Activated CD8-positive, alpha-beta memory T cell treated with anti-CD3 and anti-CD28 coated beads, Interleukin-2, amount 10 ng/mL, durations not matched to agents 7 days and 5 days (primary cell): ENCODE measurements around the gene WWP2. TPM values are rescaled to one million over a fixed set of nuclear protein-coding genes. Genes with fewer than 3 reads are reported as not detected.
"Not testable (repeated sequence)": the region's sequence is repeated elsewhere in the genome, so short reads cannot be mapped to it uniquely, and the experiment has no call there.

ENCODE experiments used
- ATAC-seq: fragments of 150-1000 bp; cut with Tn5 transposase; one replicate; pipeline ENCODE4 v1.10.0; 2021; ENCODE audit warnings: moderate library complexity
- CTCF ChIA-PET: fragments of 350-600 bp; sonication (Branson Sonifier 250); formaldehyde crosslinking; loops from one replicate; lab custom pipeline; 2021; ENCODE audit warnings: antibody characterized with exemption; lab: Charles Lee
- DNase-seq: peaks from one replicate; pipeline ENCODE4 v3.0.0-alpha.2; 2020
- H3K27ac Mint-ChIP-seq: one replicate; pipeline ENCODE4 v1.8.0; 2021; ENCODE audit warnings: mild to moderate bottlenecking, mixed read lengths
- H3K27me3 Mint-ChIP-seq: one replicate; pipeline ENCODE4 v1.8.0; 2021; ENCODE audit warnings: mixed read lengths
- H3K36me3 Mint-ChIP-seq: one replicate; pipeline ENCODE4 v1.8.0; 2021; ENCODE audit warnings: mild to moderate bottlenecking, mixed read lengths
- H3K4me1 Mint-ChIP-seq: one replicate; pipeline ENCODE4 v1.8.0; 2021; ENCODE audit warnings: mixed read lengths
- H3K4me3 Mint-ChIP-seq: one replicate; pipeline ENCODE4 v1.8.0; 2021; ENCODE audit warnings: mild to moderate bottlenecking, moderate library complexity, mixed read lengths
- H3K9me3 Mint-ChIP-seq: one replicate; pipeline ENCODE4 v1.8.0; 2022; ENCODE audit warnings: low read depth, mixed read lengths
- microRNA-seq: library from miRNA; unstranded; fragments of <30 nt; microRNA quantifications from one replicate; pipeline ENCODE4 v1.2.0, GENCODE V29; 2022
- total RNA-seq, 2 experiments: library from RNA; stranded (reverse); gene quantifications; one replicate each; pipeline ENCODE4 v1.2.3, GENCODE V29; 2021

The WWP2 gene
- total RNA-seq, 2 experiments from 2014 or later: 56.8 to 58.8 TPM

GRCh38 chr16:69965661-69966054, 203.5 kb downstream of the WWP2 start:
- H3K9me3 Mint-ChIP-seq, H3K27ac Mint-ChIP-seq, H3K27me3 Mint-ChIP-seq, CTCF ChIA-PET, H3K4me3 Mint-ChIP-seq, ATAC-seq, DNase-seq, H3K36me3 Mint-ChIP-seq, H3K4me1 Mint-ChIP-seq: not testable (repeated sequence)

- H3K9me3 Mint-ChIP-seq, DNase-seq, H3K27ac Mint-ChIP-seq, H3K4me1 Mint-ChIP-seq, H3K27me3 Mint-ChIP-seq, ATAC-seq, H3K36me3 Mint-ChIP-seq, H3K4me3 Mint-ChIP-seq, CTCF ChIA-PET: not testable (repeated sequence)
Observed at GRCh38 chr16:69967688-69968087, 205.6 kb downstream of the WWP2 start.

GRCh38 chr16:69968125-69968524, 206.0 kb downstream of the WWP2 start:
- CTCF ChIA-PET, H3K4me1 Mint-ChIP-seq, H3K36me3 Mint-ChIP-seq, ATAC-seq, H3K27ac Mint-ChIP-seq, H3K27me3 Mint-ChIP-seq, H3K4me3 Mint-ChIP-seq, DNase-seq, H3K9me3 Mint-ChIP-seq: not testable (repeated sequence)

- CTCF ChIA-PET, H3K36me3 Mint-ChIP-seq, DNase-seq, H3K4me1 Mint-ChIP-seq, H3K27ac Mint-ChIP-seq, H3K27me3 Mint-ChIP-seq, H3K4me3 Mint-ChIP-seq, H3K9me3 Mint-ChIP-seq, ATAC-seq: not testable (repeated sequence)
Observed at GRCh38 chr16:69969657-69970056, 207.5 kb downstream of the WWP2 start.

- CTCF ChIA-PET, H3K4me3 Mint-ChIP-seq, H3K9me3 Mint-ChIP-seq, ATAC-seq, DNase-seq, H3K27me3 Mint-ChIP-seq, H3K36me3 Mint-ChIP-seq, H3K27ac Mint-ChIP-seq, H3K4me1 Mint-ChIP-seq: not testable (repeated sequence)
Observed at GRCh38 chr16:69972120-69972519, 210.0 kb downstream of the WWP2 start.

GRCh38 chr16:69972935-69973334, 210.8 kb downstream of the WWP2 start:
- ATAC-seq, H3K36me3 Mint-ChIP-seq, H3K4me1 Mint-ChIP-seq, CTCF ChIA-PET, H3K9me3 Mint-ChIP-seq, DNase-seq, H3K27ac Mint-ChIP-seq, H3K4me3 Mint-ChIP-seq, H3K27me3 Mint-ChIP-seq: not testable (repeated sequence)

- H3K36me3 Mint-ChIP-seq, H3K4me3 Mint-ChIP-seq, ATAC-seq, H3K4me1 Mint-ChIP-seq, H3K27ac Mint-ChIP-seq, CTCF ChIA-PET, H3K27me3 Mint-ChIP-seq, H3K9me3 Mint-ChIP-seq, DNase-seq: not testable (repeated sequence)
Observed at GRCh38 chr16:69985196-69985595, 223.1 kb downstream of the WWP2 start.

Small RNA genes lying within 50 kb of the gene (microRNA-seq; reads per million reads assigned to microRNA genes)
- 3,156 reads per million, percentile 91 among the genes with 10 or more reads in this experiment for gene MIR140

Other genes with a start within 250 kb of the WWP2 start
- 10 to 100 TPM; 28.7 to 36.8 TPM for gene NFAT5, start 196.4 kb upstream of the WWP2 start, total RNA-seq
- 10 to 100 TPM; 22.6 to 27.2 TPM for gene NQO1, start 35.8 kb upstream of the WWP2 start, total RNA-seq
- gene NOB1, start 7.4 kb upstream of the WWP2 start, total RNA-seq: 10 to 100 TPM; 61.4 to 84.2 TPM
- gene CLEC18A, start 189.0 kb downstream of the WWP2 start, total RNA-seq: under 1 TPM; 0.29 to 0.61 TPM